ENCODE results near the gene NT5C1A. TPM values are rescaled to one million over a fixed set of nuclear protein-coding genes. Genes with fewer than 3 reads are reported as not detected.

Gene NT5C1A
- total RNA-seq, 2 experiments from 2014 or later, result not detected

- H3K9me2 ChIP-seq (ENCODE audit: insufficient read depth, low read length), result no peaks in the 10 kb centered on the region
- CTCF ChIA-PET (ENCODE audit: unreplicated experiment), result no interaction called here
Measured at GRCh38 chr1:39625462-39626273, 46.2 kb downstream of the NT5C1A start.

DNA sequence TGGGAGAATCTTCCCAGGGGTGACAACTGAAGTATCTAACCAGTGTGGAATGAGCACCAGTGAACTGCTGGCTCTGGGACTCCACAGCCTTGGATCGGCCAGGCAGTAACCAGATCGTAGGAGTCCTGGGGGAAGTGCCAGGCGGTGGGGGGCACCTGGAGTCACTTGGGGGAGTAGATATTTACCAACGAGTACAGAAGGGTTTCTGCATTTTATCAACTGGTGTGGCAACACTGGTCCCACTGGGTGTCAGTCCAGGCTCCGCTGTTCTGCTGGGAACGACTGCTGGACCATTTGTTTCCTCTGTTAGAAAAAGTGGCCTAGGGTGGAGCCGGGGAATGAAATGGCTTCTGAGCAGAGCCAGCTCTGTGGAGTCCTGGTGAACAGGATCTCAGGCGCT, 46.9 kb downstream of the NT5C1A start:
- Histone ChIP-seq H3K36me3 (ENCODE audit: insufficient read depth, low read length) (no peaks in the 10 kb centered on the region), H2AFZ (ENCODE audit: low read length) (no peak overlapping the region), H3K4me2 (ENCODE audit: low read length) (no peak overlapping the region), H3K79me2 (ENCODE audit: insufficient read depth, low read depth, low read length) (no peaks in the 10 kb centered on the region), H3K9me2 (ENCODE audit: insufficient read depth, low read length) (no peaks in the 10 kb centered on the region), H4K20me1 (ENCODE audit: insufficient read depth, low read length) (no peaks in the 10 kb centered on the region), H3K9me3 (ENCODE audit: low read length) (no peaks in the 10 kb centered on the region), H3K27ac (ENCODE audit: low read depth, low read length, poor library complexity, severe bottlenecking) (no peak overlapping the region), H3K4me1 (ENCODE audit: insufficient read depth, low read length, poor library complexity, severe bottlenecking) (no peaks in the 10 kb centered on the region), H3K4me3 (ENCODE audit: low read depth, low read length, poor library complexity, severe bottlenecking) (no peak overlapping the region)
- BruUV-seq (replicated peaks), result no TSS peak
- intact Hi-C loops (cut with micrococcal nuclease; ENCODE audit: unreplicated experiment), result no loop called here
- no peak for DNase-seq (ENCODE audit: low spot score)
- ChIA-PET POLR2A (no interaction called here), CTCF (ENCODE audit: unreplicated experiment) (no interaction called here)
- TF ChIP-seq EZH2phosphoT487 (IDR thresholded peaks at IDR 0.05; ENCODE audit: borderline replicate concordance, low read depth, low read length) (no peak), CTCF (conservative IDR thresholded peaks at IDR 0.05; ENCODE audit: low read length) (no peak)

More at GRCh38 chr1:39625462-39626273, 46.2 kb downstream of the NT5C1A start:
- intact Hi-C loops (cut with micrococcal nuclease; ENCODE audit: unreplicated experiment), result no loop called here
- no peak for DNase-seq (ENCODE audit: low spot score)
- no peaks in the 10 kb centered on the region for H3K9me3 ChIP-seq (ENCODE audit: low read length)
- H4K20me1 ChIP-seq (ENCODE audit: insufficient read depth, low read length), result no peaks in the 10 kb centered on the region
- H3K4me1 ChIP-seq (ENCODE audit: insufficient read depth, low read length, poor library complexity, severe bottlenecking), result no peaks in the 10 kb centered on the region
- no peak for TF ChIP-seq CTCF (conservative IDR thresholded peaks at IDR 0.05; ENCODE audit: low read length)
- TF ChIP-seq EZH2phosphoT487 (IDR thresholded peaks at IDR 0.05; ENCODE audit: borderline replicate concordance, low read depth, low read length), result no peak
- no peaks in the 10 kb centered on the region for H3K79me2 ChIP-seq (ENCODE audit: insufficient read depth, low read depth, low read length)
- H3K4me3 ChIP-seq (ENCODE audit: low read depth, low read length, poor library complexity, severe bottlenecking), result no peak overlapping the region
- H2AFZ ChIP-seq (ENCODE audit: low read length), result no peak overlapping the region
- H3K4me2 ChIP-seq (ENCODE audit: low read length), result no peak overlapping the region
- no TSS peak for BruUV-seq (replicated peaks)
- H3K36me3 ChIP-seq (ENCODE audit: insufficient read depth, low read length), result no peaks in the 10 kb centered on the region
- no peak overlapping the region for H3K27ac ChIP-seq (ENCODE audit: low read depth, low read length, poor library complexity, severe bottlenecking)
- POLR2A ChIA-PET, result no interaction called here

DNA sequence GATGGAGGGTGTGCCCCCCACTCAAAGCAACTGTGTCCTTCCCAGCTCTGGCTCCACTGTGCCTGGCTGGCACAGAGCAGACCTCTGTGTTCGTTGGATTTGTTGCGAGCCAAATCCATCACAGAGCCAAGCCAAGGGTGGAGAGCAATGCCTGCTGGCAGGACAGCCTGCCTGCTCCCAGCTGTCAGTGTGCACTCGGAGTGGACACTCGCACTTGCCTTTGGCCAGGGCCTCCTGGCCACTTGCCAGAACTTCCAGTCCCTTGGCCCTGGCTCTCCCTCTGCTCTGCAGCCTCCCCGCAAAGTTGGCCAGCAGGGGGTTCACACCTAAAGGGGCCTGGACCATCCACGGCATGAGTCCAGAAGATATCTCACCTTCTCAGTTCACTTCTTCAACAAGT, 48.9 kb downstream of the NT5C1A start:
- ChIA-PET POLR2A (interaction anchor here (0.7 kb wide), 1 partner anchor 47 kb away, joined by 3 read pairs; no protein-coding TSS in a partner anchor), CTCF (ENCODE audit: unreplicated experiment) (no interaction called here)
- Histone ChIP-seq H3K4me2 (ENCODE audit: low read length) (no peak overlapping the region), H2AFZ (ENCODE audit: low read length) (no peak overlapping the region), H3K4me1 (ENCODE audit: insufficient read depth, low read length, poor library complexity, severe bottlenecking) (no peaks in the 10 kb centered on the region), H3K4me3 (ENCODE audit: low read depth, low read length, poor library complexity, severe bottlenecking) (no peak overlapping the region), H4K20me1 (ENCODE audit: insufficient read depth, low read length) (no peaks in the 10 kb centered on the region), H3K79me2 (ENCODE audit: insufficient read depth, low read depth, low read length) (no peaks in the 10 kb centered on the region), H3K36me3 (ENCODE audit: insufficient read depth, low read length) (no peaks in the 10 kb centered on the region), H3K9me3 (ENCODE audit: low read length) (no peaks in the 10 kb centered on the region), H3K9me2 (ENCODE audit: insufficient read depth, low read length) (no peaks in the 10 kb centered on the region), H3K27ac (ENCODE audit: low read depth, low read length, poor library complexity, severe bottlenecking) (no peak overlapping the region)
- no TSS peak for BruUV-seq (replicated peaks)
- intact Hi-C loops (cut with micrococcal nuclease; ENCODE audit: unreplicated experiment), result no loop called here
- TF ChIP-seq CTCF (conservative IDR thresholded peaks at IDR 0.05; ENCODE audit: low read length) (no peak), EZH2phosphoT487 (IDR thresholded peaks at IDR 0.05; ENCODE audit: borderline replicate concordance, low read depth, low read length) (no peak)
- DNase-seq (ENCODE audit: low spot score), result no peak

Measured in OCI-LY7 (cell line).